GM12874 (cell line): ENCODE data around the gene PTS.

Experiments
- CTCF ChIP-seq: IDR thresholded peaks from 2 replicates; pipeline ENCODE4 v1.5.1; 2011; ENCODE audit warnings: low read depth, mild to moderate bottlenecking, control low read depth, low read length, moderate library complexity; ENCODE audit not compliant: insufficient read depth

PTS gene

GRCh38 chr11:112226062-112226830 is at the start of gene PTS:
Gene PTS (plus strand): TSS chr11:112226428. CDS start chr11:112226444, 16 bp downstream.
- no peak for TF ChIP-seq CTCF

GRCh38 chr11:112177589-112177988 is 48.6 kb upstream of the PTS start:
- no peak for TF ChIP-seq CTCF

- TF ChIP-seq CTCF: no peak
These were observed 47.8 kb upstream of the PTS start for GRCh38 chr11:112178428-112178827.

- TF ChIP-seq CTCF: no peak
These were observed 47.3 kb upstream of the PTS start for GRCh38 chr11:112178936-112179335.

- no peak for TF ChIP-seq CTCF
These were observed 46.6 kb upstream of the PTS start for GRCh38 chr11:112179601-112180000.

GRCh38 chr11:112182867-112183266 is 43.4 kb upstream of the PTS start:
- TF ChIP-seq CTCF: no peak

GRCh38 chr11:112185883-112186282 is 40.3 kb upstream of the PTS start:
- no peak for TF ChIP-seq CTCF

- TF ChIP-seq CTCF: no peak
These were observed 39.9 kb upstream of the PTS start for GRCh38 chr11:112186304-112186703.
